ENCODE measurements around the gene PTCD3. TPM values are rescaled to one million over a fixed set of nuclear protein-coding genes. Genes with fewer than 3 reads are reported as not detected.

Gene PTCD3
- total and polyA plus RNA-seq, 2 donors (not counting 1 experiment from before 2014, with no cell fraction given), result 58.6 to 66.9 TPM

DNA sequence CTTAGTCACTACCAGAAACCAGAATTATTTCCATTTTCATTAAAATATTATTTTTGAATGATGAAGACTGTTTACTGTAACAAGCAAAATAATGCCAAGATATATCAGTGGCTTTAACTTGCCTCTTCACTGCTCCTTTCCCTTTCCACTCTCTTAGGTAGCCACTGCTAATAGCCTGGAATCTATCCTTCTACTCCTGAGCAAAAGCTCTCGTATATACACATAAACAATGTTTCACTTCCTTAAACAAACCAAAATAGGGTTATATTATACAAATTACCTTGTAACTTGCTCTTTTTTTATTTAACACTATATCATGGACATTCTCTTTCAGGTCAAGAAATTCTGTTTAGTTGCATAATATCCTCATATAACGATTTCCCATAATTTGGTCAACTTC is 68.4 kb downstream of the PTCD3 start:
- no peak overlapping the region for H3K4me2 ChIP-seq (ENCODE audit: extremely low read depth, insufficient read depth, low read length)
- no peak for TF ChIP-seq EZH2 (IDR thresholded peaks at IDR 0.05; ENCODE audit: low read length, missing control alignments)
- TF ChIP-seq, protein P1, sequence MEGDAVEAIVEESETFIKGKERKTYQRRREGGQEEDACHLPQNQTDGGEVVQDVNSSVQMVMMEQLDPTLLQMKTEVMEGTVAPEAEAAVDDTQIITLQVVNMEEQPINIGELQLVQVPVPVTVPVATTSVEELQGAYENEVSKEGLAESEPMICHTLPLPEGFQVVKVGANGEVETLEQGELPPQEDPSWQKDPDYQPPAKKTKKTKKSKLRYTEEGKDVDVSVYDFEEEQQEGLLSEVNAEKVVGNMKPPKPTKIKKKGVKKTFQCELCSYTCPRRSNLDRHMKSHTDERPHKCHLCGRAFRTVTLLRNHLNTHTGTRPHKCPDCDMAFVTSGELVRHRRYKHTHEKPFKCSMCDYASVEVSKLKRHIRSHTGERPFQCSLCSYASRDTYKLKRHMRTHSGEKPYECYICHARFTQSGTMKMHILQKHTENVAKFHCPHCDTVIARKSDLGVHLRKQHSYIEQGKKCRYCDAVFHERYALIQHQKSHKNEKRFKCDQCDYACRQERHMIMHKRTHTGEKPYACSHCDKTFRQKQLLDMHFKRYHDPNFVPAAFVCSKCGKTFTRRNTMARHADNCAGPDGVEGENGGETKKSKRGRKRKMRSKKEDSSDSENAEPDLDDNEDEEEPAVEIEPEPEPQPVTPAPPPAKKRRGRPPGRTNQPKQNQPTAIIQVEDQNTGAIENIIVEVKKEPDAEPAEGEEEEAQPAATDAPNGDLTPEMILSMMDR (conservative IDR thresholded peaks at IDR 0.05 in 1 of 2, IDR thresholded peaks at IDR 0.05 in 1 of 2; ENCODE audit: low read depth in 1 of 2, low read length in 2 of 2), result no peak
- no peak overlapping the region for H2AFZ ChIP-seq (ENCODE audit: low read length)
- H3K9me3 ChIP-seq (ENCODE audit: control insufficient read depth, insufficient read depth, low read depth, low read length), result no peaks in the 10 kb centered on the region
- H3K4me3 ChIP-seq (replicated peaks in 1 of 4; ENCODE audit: control extremely low read depth in 1 of 4, insufficient read depth in 1 of 4, low read depth in 3 of 4, low read length in 4 of 4), result no peak overlapping the region
- H3K27ac ChIP-seq (ENCODE audit: insufficient read depth, low read length), result no peak overlapping the region
- no peaks in the 10 kb centered on the region for H3K27me3 ChIP-seq (ENCODE audit: control insufficient read depth, insufficient read depth, low read length)
- no peaks in the 10 kb centered on the region for H3K4me1 ChIP-seq (ENCODE audit: control insufficient read depth, extremely low read depth, insufficient read depth, low read length)
- DNase-seq (ENCODE audit: low read depth in 2 of 2), result no peak
- H4K20me1 ChIP-seq (ENCODE audit: control insufficient read depth, extremely low read depth, insufficient read depth, low read length), result no peaks in the 10 kb centered on the region
- peaks cover 2% of the 10 kb centered on the region for H3K36me3 ChIP-seq (ENCODE audit: control insufficient read depth, insufficient read depth, low read length)
- no peak overlapping the region for H3K9ac ChIP-seq (ENCODE audit: insufficient read depth, low read length)
- no peaks in the 10 kb centered on the region for H3K79me2 ChIP-seq (ENCODE audit: control insufficient read depth, insufficient read depth, low read length)

DNA sequence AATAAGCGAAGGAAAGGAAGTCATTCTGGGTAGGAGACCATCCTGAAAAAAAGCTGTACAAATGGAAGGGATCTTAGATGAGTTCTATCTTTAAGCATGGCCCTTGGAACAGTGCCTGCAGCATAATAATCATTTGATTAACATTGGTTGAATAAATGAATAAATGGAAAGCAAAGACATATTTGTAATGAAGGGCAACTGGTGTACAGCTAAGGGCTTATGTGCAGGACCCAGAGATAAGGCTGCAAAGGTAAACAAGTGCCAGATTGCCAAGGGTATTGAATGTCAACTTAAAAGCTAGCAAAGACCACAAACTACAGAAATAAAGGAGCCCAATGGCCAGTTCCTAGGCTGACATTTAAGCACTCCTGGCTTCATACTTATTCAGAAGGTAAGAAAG is 69.8 kb downstream of the PTCD3 start:
- H3K4me1 ChIP-seq (ENCODE audit: control insufficient read depth, extremely low read depth, insufficient read depth, low read length), result no peaks in the 10 kb centered on the region
- H4K20me1 ChIP-seq (ENCODE audit: control insufficient read depth, extremely low read depth, insufficient read depth, low read length), result no peaks in the 10 kb centered on the region
- no peaks in the 10 kb centered on the region for H3K27me3 ChIP-seq (ENCODE audit: control insufficient read depth, insufficient read depth, low read length)
- DNase-seq (ENCODE audit: low read depth in 2 of 2), result no peak
- no peaks in the 10 kb centered on the region for H3K9me3 ChIP-seq (ENCODE audit: control insufficient read depth, insufficient read depth, low read depth, low read length)
- H2AFZ ChIP-seq (ENCODE audit: low read length), result no peak overlapping the region
- H3K36me3 ChIP-seq (ENCODE audit: control insufficient read depth, insufficient read depth, low read length), result peaks cover 2% of the 10 kb centered on the region
- TF ChIP-seq EZH2 (IDR thresholded peaks at IDR 0.05; ENCODE audit: low read length, missing control alignments), result no peak
- TF ChIP-seq, protein P1 (conservative IDR thresholded peaks at IDR 0.05 in 1 of 2, IDR thresholded peaks at IDR 0.05 in 1 of 2; ENCODE audit: low read depth in 1 of 2, low read length in 2 of 2), result no peak
- no peak overlapping the region for H3K27ac ChIP-seq (ENCODE audit: insufficient read depth, low read length)
- no peaks in the 10 kb centered on the region for H3K79me2 ChIP-seq (ENCODE audit: control insufficient read depth, insufficient read depth, low read length)
- H3K4me3 ChIP-seq (replicated peaks in 1 of 4; ENCODE audit: control extremely low read depth in 1 of 4, insufficient read depth in 1 of 4, low read depth in 3 of 4, low read length in 4 of 4), result no peak overlapping the region
- no peak overlapping the region for H3K9ac ChIP-seq (ENCODE audit: insufficient read depth, low read length)
- no peak overlapping the region for H3K4me2 ChIP-seq (ENCODE audit: extremely low read depth, insufficient read depth, low read length)

DNA sequence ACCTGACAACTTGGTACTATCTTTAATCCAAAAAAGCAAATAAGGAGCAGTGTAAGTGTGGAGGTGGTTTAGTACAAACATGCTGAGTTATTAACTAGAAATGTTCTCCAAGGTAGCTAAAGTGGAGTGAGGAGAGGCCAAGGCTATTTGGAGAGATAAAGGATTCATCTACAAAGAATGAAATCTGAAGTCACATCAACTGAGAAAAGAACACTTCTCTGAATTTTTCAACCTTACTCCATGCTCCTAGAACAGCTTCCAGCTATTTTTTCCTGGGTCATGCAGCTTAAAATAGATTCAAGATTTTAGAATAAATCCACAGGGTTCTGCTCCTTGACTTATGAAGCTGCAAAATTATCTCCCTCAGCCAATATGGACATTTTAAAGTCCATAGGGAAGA is 70.6 kb downstream of the PTCD3 start:
- H2AFZ ChIP-seq (ENCODE audit: low read length), result no peak overlapping the region
- peaks cover 2% of the 10 kb centered on the region for H3K36me3 ChIP-seq (ENCODE audit: control insufficient read depth, insufficient read depth, low read length)
- DNase-seq (ENCODE audit: low read depth in 2 of 2), result peak in 1 of 2 donors; percentile 36
- no peaks in the 10 kb centered on the region for H3K4me1 ChIP-seq (ENCODE audit: control insufficient read depth, extremely low read depth, insufficient read depth, low read length)
- H3K27ac ChIP-seq (ENCODE audit: insufficient read depth, low read length), result no peak overlapping the region
- H3K79me2 ChIP-seq (ENCODE audit: control insufficient read depth, insufficient read depth, low read length), result peaks cover 8% of the 10 kb centered on the region
- H3K4me3 ChIP-seq (replicated peaks in 1 of 4; ENCODE audit: control extremely low read depth in 1 of 4, insufficient read depth in 1 of 4, low read depth in 3 of 4, low read length in 4 of 4), result no peak overlapping the region
- TF ChIP-seq, protein P1 (conservative IDR thresholded peaks at IDR 0.05 in 1 of 2, IDR thresholded peaks at IDR 0.05 in 1 of 2; ENCODE audit: low read depth in 1 of 2, low read length in 2 of 2), result no peak
- no peaks in the 10 kb centered on the region for H4K20me1 ChIP-seq (ENCODE audit: control insufficient read depth, extremely low read depth, insufficient read depth, low read length)
- H3K9ac ChIP-seq (ENCODE audit: insufficient read depth, low read length), result no peak overlapping the region
- no peaks in the 10 kb centered on the region for H3K27me3 ChIP-seq (ENCODE audit: control insufficient read depth, insufficient read depth, low read length)
- no peak overlapping the region for H3K4me2 ChIP-seq (ENCODE audit: extremely low read depth, insufficient read depth, low read length)
- H3K9me3 ChIP-seq (ENCODE audit: control insufficient read depth, insufficient read depth, low read depth, low read length), result no peaks in the 10 kb centered on the region
